Stimulated activated CD8-positive, alpha-beta memory T cell treated with anti-CD3 and anti-CD28 coated beads, Interleukin-2, amount 100 ng/mL, for 1 hour (primary cell): ENCODE measurements around the gene INPP5A.

Experiments
- DNase-seq, 2 donors: peaks; one replicate each; pipeline ENCODE4 v3.0.0-alpha.2; 2020; ENCODE audit warnings: low read depth in 2 of 2

Gene INPP5A

DNA sequence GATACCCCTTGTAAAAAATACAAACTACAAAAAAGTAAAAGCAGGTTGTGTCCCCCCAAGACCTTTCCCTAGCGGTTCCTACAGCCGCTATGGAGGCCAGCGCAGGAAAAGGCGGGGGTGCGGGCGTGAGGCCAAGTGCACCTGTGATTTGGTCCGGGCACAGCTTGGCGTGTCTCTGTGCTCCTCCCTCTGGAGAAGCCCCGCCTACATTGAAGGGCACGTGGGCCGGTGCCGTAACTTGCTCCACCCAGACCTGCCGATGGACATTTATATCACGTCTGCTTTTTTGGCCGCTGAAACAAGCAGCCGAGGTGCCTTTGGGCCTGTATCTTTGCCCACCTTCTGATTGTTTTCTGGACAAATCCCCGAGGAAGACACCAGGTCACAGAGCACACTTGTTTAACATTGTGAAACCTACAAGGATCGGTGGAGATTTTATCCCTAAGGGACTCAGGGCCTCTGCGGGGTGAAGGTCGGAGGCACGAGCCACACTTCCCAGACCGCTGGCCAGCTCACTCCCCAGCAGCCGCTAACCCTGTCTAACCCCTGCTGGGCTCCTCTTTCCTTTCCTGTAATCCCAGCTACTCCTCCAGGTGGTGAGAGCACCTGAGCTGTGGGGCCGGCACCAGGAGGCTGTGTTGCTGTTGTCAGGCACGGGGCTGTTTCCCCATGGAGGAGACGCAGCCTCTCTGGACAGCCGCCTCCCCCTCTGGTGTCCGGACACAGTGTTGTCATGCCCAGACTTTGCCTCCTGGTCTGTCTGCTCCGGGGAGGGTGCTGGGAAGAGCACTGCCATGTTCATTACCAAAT lies 18.8 kb upstream of the INPP5A start:
- no peak for DNase-seq

DNA sequence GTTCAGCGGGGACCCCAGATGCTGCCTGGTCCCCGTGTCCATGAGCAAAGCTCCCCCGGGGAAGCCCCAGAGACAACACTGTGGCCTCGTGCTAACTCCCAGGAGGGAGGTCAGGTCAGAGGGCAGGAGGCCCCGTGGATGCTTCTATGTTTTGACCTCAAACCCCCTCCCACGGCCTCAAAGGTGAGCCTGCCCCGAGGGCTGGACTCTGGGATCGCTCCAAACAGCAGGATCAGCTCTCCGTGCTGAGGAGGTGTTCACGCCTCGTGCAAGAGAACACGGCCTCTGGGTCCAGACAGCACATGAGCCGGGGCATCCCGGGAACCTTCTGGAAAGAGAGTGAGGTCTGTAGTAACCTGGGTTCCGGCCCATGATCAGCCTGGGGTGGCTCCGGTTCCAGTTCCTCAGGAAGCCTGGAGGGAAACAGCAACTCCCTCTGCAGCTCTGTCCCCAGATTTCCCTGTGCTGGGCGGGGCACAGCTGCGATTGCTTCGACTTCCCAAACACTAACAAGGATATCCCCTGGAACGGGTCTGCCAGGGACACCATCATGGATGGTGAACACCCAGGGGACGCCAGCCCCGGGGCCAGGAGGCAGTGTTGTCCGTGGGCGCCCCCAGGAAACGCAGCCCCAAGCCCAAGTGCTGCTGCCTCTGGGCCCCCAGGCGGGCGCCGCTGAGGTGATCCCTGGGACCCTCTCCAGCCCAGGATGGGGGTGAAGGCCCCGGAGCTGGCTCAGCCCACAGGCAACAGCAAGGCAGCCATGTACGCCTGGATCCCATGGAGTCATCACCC lies 18.0 kb upstream of the INPP5A start:
- no peak for DNase-seq

DNA sequence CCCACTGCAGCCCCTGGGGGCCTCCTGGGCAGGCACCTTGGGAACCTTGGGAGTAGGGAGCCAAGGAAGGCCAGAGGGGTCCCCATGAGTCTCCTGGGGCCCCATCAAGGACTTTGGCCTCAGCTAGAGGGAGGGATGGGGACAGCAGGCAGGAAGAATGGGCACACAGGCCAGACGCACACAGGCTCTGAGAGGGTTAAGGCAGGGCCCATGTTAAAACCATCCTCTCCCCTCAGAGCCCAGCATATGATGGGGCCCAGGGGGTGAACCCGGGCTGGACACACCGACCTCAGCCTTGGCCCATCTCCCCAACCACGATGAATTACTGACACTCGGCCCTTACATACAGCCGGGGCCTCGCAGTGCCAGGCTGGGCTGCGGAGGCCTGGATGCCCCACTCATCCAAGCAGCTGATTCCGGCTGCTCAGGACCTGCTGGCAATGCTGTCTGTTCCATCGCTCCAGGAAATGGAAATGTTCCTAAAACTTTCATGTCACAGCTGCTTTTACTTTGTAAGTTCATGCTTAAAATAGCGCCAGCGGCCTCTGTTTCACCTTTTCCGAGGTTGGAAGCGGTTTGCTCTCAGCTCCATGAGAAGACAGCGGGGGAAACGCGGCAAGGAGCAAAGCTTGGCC lies 17.3 kb upstream of the INPP5A start:
- DNase-seq = no peak

DNA sequence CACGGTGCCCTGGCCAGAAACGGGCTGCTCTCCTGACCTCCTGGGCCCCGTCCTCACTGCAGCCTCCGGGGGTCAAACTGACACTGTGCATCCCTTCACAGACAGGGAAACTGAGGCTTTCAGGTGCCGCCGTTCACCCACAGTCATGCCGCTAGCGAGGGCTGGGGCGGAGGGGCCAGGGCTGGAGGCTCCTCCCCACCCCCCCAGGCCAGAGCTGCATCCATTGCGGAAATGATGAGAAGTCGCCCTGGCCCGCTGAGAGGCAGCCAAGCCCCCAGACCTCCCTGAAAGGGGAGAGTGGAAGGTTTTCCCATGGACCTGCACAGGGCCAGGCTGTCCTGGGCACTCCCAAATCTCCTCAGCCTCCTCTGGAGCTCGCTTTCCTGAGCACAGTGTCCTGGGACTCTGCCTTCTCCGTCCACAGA lies 16.5 kb upstream of the INPP5A start:
- no peak for DNase-seq

DNA sequence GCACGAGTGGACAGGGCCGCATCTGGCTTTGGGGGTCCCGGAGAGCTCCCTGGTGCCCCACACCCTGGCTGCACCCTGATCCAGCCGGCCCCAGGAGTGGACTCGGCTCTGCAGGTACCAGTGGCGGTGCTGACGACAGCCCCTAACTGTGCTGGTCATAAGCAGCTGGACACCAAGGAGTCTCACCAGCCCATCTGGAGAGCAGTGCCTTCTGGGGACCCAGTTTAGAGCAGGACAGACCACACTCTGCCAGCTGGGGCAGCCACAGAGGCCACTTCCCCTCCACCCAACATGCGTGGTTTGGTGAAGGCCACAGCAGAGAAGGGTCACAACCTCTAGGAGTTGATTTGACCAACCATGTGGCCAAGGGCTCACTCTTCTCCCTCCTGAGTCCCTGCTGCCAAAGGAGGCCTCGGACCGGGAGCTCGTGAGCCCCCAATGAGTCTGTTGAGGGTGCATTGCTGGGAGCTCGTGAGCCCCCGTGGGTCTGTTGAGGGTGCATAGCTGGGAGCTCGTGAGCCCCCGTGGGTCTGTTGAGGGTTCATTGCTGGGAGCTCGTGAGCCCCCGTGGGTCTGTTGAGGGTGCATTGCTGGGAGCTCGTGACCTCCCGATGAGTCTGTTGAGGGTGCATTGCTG lies 16.0 kb upstream of the INPP5A start:
- no peak for DNase-seq

DNA sequence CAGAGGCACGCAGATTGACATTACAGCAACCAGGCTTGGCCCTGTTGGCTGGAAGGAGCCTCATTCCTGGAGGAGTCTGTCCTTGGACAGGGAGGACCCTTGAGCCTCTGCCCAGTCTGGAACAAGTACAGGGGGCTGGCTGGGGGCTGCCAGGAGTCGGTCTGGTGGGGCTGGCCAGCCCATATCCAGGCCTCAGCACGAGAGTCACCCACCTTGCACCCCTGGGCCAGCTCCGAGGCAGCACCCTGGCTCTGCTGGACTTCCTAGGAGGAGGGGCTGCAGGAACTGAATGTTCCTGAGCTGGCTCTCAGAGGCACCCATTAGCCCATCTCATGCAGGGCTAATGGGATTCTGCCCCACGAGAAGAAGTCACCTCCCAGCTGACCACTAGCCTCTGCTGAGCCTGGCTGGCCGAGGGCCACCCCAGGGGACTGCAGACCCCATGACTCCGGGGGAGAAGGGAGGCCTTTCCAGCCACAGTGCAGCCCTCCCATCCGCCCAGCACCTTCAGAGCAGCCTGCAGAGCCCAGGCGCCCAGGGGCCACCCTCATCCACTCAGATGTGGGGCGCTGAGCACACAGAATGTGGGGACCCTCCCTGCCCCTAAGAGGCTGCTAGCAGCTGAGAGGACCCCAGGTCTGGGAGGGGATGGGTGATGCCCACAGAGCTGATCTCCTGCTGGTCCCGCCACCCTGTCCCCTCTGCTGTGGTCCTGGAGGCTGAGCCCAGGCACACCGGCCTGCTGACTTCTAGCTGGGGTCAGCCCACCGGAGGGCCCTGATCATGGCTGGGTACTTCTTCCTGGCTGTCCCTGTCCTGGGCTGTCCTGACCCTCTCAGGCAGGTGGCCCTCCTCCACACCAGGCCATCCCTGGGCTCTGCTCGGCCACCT lies 14.8 kb upstream of the INPP5A start:
- DNase-seq = no peak

DNA sequence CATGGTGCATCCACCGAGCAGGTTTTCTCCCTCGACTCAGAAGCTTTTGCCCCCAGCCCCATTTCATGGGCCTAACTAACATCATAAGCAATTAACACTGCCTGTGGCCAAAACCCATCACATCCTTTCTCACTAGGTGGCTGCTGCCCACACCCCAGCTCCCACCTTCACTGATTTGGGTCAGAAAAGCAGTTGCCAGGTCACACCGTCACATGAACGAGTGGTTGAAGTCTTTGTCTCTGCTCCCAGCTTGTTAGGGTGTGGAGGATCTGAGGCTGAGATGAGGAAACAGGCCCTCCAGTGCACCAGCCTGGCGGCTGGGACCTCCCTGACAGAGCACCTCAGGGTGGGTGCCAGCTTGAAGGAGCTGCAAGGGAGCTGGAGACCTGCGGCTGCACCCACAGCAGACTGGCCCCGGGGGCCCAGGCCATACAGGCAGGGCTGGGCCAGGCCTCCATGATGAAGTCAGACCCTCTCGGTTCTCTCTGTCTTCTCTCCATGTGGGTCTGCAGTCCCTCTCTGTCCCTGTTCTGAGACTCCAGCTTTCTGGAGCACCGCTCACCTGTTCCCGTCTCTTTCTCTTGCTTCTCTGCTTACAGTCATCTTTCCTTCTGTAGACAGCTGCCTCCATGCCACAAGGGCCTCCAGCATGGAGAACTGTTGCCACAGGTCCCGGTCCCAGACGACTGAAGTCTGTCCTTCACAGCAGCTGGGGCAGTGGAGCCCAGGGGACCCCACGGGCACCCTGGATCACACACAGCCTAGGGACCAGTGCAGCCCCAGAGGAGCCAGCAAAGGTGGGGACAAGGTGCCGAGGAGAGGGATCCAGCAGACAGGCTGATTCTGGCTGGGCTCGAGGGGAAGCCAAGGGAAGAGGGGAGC lies 13.8 kb upstream of the INPP5A start:
- no peak for DNase-seq

DNA sequence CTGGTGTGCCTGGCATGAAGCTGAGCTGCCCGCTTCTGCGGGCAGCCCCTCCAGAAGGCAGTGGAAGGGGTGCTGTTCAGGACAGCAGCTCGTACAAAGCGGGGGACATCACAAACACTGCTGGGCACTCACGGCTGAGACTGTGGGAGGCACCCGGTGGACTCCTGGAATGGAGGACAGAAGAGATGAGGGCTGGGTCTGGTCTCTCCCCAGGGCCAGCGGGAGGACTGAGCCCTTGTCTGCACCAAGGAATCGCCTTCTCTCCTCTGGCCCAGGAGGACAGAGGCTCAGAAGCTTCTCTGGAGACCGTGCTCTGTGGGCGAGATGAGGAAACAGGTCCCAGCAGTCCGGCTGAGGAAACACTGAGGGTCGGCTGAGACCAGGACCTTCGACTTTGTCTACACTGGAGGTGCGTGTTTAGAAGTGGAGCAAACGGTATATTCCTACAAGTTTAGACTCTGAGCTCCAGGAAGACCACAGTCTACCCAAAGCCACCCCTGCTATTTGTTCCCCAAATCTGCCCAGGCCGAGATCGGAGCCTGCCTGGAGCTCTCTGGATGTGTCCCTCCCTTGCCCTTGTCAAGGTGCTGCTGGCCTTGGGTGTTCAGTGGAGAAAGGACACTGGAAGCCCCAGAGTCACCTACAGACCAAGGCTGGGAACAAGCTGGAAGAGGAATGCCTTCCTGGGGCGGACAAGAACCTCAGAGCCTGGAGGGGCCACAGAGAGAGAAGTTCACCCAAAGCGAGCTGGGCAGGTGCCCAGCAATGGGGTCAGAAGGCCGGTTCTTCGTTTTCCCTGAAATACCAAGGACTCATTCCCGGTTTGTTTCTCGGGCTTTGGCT lies 12.9 kb upstream of the INPP5A start:
- no peak for DNase-seq

DNA sequence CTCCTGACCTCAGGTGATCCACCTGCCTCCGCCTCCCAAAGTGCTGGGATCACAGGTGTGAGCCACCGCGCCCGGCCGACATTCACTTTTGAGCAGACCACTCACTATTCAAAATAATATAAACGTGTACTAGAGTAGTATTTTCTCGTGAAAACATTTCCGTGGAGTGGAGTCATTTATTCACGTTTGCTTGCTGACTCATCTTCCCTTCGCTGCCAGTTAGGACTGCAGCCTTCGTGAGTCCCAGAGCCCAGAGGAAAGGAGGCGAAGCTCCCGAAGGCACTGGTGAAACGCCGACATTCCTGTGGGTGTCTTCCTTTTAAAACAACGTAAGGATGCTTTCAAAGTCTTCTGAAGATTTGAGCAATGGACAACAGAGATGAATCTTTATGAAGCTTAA lies 10.9 kb upstream of the INPP5A start:
- DNase-seq = no peak

DNA sequence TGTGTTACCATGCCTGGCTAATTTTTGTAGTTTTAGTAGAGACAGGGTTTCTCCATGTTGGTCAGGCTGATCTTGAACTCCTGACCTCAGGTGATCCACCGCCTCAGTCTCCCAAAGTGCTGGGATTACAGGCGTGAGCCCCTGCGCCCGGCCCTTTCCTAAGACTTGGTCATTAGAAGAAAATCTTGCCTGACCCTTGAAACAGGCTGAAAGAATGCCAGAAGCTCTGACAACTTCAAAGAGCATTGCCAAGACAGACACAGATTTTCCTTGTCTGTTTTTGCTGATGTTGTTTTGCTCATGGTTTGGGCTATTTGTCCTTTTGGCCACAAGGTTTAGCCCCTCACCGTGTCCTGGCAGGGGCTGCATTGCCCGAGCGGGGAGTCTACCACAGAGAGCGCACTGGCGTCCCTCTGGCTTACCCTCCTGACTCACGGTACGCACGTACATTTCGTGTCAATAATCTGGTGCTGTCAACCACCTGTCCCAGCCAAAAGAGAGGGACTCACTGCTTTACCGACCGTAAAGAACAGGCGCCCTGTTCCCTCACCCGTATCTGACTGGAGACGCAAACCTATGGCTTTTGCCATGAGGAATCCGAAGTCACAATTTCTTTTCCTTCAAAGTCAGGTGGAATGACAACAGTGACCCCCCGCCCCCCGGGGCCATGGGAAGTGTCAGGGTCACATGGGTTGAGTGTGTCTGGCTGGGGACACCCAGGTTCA lies 10.1 kb upstream of the INPP5A start:
- no peak for DNase-seq

DNA sequence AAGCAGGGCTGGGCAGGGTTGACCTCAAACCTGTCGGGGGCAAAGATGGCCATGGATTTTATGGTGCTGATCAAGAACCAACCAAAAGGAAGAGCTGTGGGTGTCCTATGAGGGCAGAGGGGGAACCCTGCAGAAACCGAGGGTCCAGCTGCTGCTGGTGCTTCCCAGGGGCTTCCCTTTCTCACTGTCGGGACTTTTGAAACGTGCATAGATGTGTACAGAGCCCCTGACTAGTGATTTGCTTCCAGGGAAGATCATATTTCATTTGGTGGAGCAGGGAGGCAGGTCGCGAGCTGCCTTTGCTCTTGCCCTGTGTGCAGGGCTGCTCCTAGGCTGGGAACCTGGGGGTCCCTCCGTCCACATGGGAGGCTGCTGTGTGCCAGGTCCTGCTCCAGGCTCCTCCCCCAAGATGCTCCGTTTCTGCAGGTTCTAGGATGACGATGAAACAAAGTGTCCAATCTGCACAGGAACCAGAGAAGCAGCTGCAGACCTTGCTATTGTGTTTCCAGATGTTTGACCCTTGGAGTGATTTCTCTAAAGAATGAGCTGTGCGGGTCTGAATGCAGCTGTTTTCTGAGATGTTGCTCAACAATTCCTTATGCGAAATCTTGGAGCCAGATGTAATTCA lies 9.4 kb upstream of the INPP5A start:
- no peak for DNase-seq

DNA sequence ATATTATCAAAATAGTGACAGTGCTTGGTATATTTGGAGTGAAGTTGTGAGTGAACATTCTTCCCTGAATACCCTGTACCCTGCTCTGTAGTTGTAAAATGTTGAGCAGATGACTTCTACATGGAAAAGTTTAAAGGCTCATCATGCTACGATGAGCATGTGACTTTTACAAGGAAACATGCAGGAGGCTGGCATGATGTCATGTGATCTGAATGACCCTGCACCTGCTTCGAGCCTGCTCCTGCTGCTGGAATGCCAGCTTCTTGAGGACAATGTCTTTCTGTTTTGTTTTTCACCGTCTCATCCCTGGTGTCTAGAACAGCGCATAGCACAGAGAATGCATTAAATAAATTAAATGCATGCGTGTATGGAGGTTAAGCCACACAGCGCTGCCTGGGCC lies 5.4 kb upstream of the INPP5A start:
- no peak for DNase-seq

DNA sequence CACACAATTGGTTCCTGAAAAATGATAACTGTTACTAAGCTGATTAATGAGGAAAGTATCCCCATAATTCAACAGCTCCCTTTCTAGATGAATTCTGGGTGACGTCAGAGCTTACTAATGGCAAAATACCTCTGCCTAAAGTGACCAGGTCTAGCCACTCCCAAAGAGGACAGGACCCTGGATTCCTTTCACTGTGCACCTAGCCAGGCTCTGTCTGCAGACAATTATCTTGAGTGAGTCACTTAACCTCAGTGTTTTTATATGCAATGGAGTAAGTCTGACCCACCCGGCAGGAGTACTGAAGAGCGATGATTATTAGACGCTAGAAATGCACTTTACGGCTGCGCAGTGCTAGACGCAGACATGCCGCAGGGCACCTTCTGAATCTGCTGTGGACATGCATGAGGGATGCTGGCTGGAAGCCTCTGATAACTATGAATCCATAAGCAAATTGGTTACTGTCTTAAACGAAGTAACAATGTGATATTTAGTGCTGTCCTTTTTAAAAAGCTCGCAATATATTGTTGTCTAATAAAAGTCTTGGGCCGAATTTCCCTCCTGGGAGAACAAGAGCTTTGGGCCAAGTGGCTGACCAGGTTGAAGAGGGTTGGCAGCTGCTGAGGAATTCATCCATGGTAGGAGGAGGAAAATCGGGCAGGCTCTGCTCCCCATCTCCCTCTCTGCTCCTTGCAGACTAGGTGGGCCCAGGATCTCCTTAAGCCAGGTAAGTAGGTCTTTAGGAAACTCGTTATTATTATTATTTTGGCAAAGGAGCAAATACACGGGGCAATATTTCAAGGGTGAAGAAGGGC lies 4.6 kb upstream of the INPP5A start:
- DNase-seq = no peak

DNA sequence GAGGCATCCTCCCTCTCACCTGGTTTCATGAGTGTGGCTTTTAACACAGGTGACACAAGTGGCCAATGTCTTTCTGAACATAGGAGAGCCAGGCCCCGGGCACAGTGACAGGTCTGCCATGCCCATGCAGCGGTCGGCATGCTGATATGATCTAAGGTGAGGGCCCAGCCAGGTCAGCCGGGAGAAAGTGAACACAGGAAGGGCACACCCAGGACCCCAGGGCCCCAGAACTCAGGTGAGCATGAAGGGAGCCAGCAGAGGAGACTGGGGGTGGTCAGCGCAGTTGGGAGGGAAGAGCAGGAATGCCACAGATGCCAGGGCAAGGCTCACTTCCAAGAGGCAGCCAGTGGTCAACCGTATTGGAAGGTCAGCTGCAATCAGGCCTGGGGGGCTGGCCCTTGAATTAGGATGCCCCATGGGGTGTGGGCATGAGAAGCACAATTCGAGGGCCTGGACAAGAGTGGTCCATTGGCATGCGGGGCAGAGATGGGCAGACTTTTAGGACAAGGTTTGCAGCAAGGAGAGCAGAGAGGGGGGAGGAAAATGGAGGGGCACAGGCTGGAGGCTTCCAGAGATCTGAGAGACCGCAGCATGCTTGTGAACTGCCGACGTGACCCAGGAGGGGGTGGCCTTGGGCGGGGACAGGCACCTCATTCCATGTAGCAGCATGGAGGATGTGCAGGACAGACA lies 3.9 kb upstream of the INPP5A start:
- no peak for DNase-seq

DNA sequence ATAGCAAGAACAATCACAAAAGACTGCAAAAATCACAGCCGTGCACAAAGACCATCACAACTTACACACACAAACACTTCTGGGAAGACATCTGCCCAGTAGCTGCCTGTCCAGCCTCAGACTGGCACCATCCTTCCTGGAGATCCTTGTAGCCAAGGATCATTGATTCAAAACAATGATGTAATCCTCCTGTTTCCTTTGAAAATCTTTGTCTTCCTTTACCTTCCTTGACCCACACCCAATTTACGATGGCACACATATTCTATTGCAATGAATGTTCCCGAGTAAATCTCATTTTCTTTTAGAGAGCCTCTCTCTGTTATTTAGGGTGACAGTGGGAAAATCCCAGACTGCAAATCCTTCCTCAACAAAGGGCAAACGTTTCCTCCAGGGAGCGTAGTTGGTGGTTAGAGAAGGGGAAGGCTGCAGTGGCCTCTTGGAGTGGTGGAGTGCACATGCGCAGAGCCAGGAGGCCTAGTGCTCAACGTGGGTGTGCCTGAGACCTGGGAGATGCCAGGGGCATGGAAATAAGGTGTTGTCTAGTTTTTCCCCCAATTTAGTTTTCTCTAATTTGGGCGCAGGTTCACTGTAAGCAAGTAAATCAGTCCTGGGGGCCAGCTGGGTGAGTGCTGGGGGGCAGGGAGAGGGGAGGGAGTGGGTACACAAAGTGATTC lies 3.1 kb upstream of the INPP5A start:
- no peak for DNase-seq

DNA sequence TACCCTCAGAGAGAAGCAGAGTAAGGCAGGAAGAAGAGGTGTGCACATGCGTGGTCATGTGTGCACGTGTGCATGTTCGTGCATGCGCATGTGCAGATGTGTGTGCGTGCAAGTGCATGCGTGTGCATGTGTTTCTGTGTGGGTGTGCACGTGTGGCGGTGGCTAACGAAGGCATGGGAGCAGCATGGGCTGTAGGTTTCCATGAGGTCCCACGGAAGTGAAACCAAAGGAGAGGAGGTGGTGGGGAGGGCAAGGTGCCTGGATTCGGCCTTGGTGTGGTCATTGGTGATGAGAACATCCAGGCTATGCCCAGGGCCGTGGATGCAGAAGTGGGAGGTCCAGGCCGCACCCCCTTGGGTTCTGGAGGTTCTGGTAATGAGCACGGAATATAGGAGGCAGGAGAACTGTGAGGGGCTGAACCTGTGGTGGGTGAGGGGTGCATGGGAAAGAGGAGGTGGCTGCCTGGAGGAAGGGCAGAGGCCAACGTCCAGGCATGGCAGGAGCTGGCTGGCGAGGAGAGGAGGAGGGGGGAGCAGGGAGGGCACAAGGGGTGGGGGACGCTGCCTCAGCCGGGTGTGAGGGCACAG lies 2.4 kb upstream of the INPP5A start:
- DNase-seq = no peak
